Urothelium cell line (cell line): Measurements from ENCODE around the gene EXOC3L1.

Experiments used
- DNase-seq: peaks from one replicate; pipeline ENCODE4 v3.0.0; 2011; ENCODE audit warnings: low spot score, mixed read lengths
- FAIRE-seq: peaks from 2 replicates; lab custom pipeline; 2011; peaks lifted over from hg19 to GRCh38; lab: Jason Lieb, UNC

Gene EXOC3L1

GRCh38 chr16:67223992-67224391 is 34.1 kb upstream of the EXOC3L1 start:
- DNase-seq (no peak), FAIRE-seq (no peak)

GRCh38 chr16:67216612-67217490 is 26.9 kb upstream of the EXOC3L1 start:
- no peak for DNase-seq
- FAIRE-seq, result no peak

GRCh38 chr16:67215706-67216105 is 25.8 kb upstream of the EXOC3L1 start:
- no peak for DNase-seq
- FAIRE-seq, result no peak

GRCh38 chr16:67213197-67214019 is 23.5 kb upstream of the EXOC3L1 start:
- FAIRE-seq, result no peak
- no peak for DNase-seq

GRCh38 chr16:67212766-67213165 is 22.8 kb upstream of the EXOC3L1 start:
- DNase-seq (peak; percentile 55), FAIRE-seq (no peak)

GRCh38 chr16:67211674-67212073 is 21.7 kb upstream of the EXOC3L1 start:
- DNase-seq (no peak), FAIRE-seq (no peak)

- DNase-seq (no peak), FAIRE-seq (no peak)
Observed at GRCh38 chr16:67210069-67210937, 20.4 kb upstream of the EXOC3L1 start.

- DNase-seq, result no peak
- no peak for FAIRE-seq
Observed at GRCh38 chr16:67209565-67209964, 19.6 kb upstream of the EXOC3L1 start.

GRCh38 chr16:67208154-67208896 is 18.4 kb upstream of the EXOC3L1 start:
- FAIRE-seq (no peak), DNase-seq (no peak)

GRCh38 chr16:67207249-67208091 is 17.5 kb upstream of the EXOC3L1 start:
- DNase-seq (no peak), FAIRE-seq (no peak)

GRCh38 chr16:67206838-67207248 is 16.9 kb upstream of the EXOC3L1 start:
- DNase-seq, result no peak

GRCh38 chr16:67206129-67206837 is 16.3 kb upstream of the EXOC3L1 start:
- DNase-seq, result no peak
- FAIRE-seq, result no peak

More at GRCh38 chr16:67206838-67207248, 16.9 kb upstream of the EXOC3L1 start:
- no peak for FAIRE-seq

GRCh38 chr16:67204076-67204475 is 14.1 kb upstream of the EXOC3L1 start:
- no peak for FAIRE-seq

GRCh38 chr16:67202956-67203493 is 13.1 kb upstream of the EXOC3L1 start:
- FAIRE-seq, result no peak
- no peak for DNase-seq

More at GRCh38 chr16:67204076-67204475, 14.1 kb upstream of the EXOC3L1 start:
- no peak for DNase-seq

- FAIRE-seq, result no peak
- no peak for DNase-seq
Observed at GRCh38 chr16:67202426-67202825, 12.5 kb upstream of the EXOC3L1 start.

GRCh38 chr16:67201411-67202345 is 11.7 kb upstream of the EXOC3L1 start:
- FAIRE-seq (no peak), DNase-seq (no peak)

GRCh38 chr16:67200491-67200890 is 10.6 kb upstream of the EXOC3L1 start:
- FAIRE-seq, result no peak
- no peak for DNase-seq
